Measurements from ENCODE around the gene PLCZ1. TPM values are rescaled to one million over a fixed set of nuclear protein-coding genes. Genes with fewer than 3 reads are reported as not detected.

PLCZ1 gene
- total RNA-seq, 4 donors from 2014 or later = not detected

- TF ChIP-seq CTCF (IDR thresholded peaks at IDR 0.05; ENCODE audit: low read depth) = no peak
These were observed 16.4 kb downstream of the PLCZ1 start for GRCh38 chr12:18721452-18721851.

DNA sequence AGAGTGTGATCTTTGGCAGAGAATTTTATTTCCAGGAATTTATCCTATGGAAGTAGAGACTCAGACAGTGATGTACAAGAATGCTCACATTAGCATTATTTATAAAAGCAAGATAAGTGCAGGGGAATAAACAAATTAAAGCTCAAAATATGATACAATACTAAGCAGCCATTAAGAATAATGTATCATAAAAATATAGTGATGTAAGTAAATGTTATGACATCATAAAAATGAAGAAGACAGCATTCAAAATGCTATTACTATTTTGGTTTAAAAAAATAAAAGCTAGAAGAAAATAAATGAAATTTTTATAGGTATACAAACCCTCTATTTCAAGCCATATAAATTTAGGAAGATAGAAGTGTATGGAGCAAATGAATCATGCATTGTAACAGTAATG is 17.1 kb downstream of the PLCZ1 start:
- no peak for TF ChIP-seq CTCF (IDR thresholded peaks at IDR 0.05; ENCODE audit: low read depth)

DNA sequence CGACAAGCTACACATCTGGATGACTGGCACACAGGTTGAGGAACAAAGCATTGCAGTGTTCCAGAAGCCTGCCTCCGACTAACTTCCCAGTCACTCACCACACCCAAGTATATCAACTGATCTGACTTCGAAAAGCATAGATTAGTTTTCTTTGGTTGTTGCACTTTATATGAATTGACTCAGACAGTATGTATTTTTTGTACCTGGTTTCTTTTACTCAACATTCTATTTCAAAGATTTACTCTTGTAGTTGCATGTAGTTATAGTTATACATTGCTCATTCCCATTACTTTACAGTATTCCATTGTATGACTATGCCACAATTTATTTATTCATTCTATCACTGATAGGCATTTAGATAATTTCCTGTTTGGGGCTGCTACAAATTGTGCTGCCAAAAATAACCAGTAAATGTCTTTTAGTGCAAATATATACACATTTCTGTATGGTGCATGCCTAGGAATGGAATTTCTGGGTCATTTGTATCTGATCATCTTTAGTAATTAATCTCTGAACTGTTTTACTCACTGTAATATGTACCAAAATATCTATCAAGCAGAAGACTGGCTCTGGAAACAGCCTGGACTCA is 17.8 kb downstream of the PLCZ1 start:
- TF ChIP-seq CTCF (IDR thresholded peaks at IDR 0.05; ENCODE audit: low read depth) = no peak

GRCh38 chr12:18718462-18718861 is 19.4 kb downstream of the PLCZ1 start:
- no peak for TF ChIP-seq CTCF (IDR thresholded peaks at IDR 0.05; ENCODE audit: low read depth)

GRCh38 chr12:18716236-18716635 is 21.6 kb downstream of the PLCZ1 start:
- TF ChIP-seq CTCF (IDR thresholded peaks at IDR 0.05; ENCODE audit: low read depth) = no peak

DNA sequence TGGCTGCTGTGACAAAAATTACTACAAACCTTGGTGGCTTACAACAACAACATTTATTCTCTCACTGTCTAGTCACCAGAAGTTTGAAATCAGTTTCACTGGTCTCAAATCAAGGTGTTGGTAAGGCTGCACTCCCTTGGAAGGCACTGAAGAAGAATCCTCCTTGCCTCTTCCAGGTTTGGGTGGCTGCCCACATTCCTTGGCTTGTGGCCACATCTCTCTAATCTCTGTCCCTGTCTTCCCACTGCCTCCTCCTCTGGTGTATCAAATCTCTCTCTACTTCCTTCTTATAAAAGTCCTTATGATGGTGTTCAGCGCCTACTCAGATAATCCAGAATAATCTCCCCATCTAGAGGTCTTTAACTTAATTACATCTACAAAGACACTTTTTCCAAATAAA is 31.0 kb downstream of the PLCZ1 start:
- TF ChIP-seq CTCF (IDR thresholded peaks at IDR 0.05; ENCODE audit: low read depth) = no peak

GRCh38 chr12:18703911-18704310 is 33.9 kb downstream of the PLCZ1 start:
- no peak for TF ChIP-seq CTCF (IDR thresholded peaks at IDR 0.05; ENCODE audit: low read depth)
